Keratinocyte (primary cell): Measurements from ENCODE around the gene KPNA3.

Experiments used
- EZH2 ChIP-seq: IDR thresholded peaks from one replicate; pipeline ENCODE4 v1.6.1; 2012; ENCODE audit warnings: inconsistent platforms, mild to moderate bottlenecking, low read length, moderate library complexity
- TF ChIP-seq, protein P1 (sequence below), 3 experiments: IDR thresholded peaks in 1 of 3; conservative IDR thresholded peaks in 1 of 3; optimal IDR thresholded peaks in 1 of 3; 2 replicates in 2 of 3; 3 replicates in 1 of 3; pipeline versions ENCODE3 to v1.5.1; 2011; ENCODE audit warnings: low read length in 3 of 3, mild to moderate bottlenecking in 3 of 3, moderate library complexity in 2 of 3, control low read depth in 1 of 3, inconsistent platforms in 1 of 3; ENCODE audit not compliant: insufficient read depth in 2 of 3; ENCODE audit errors: extremely low read depth in 1 of 3

DNA sequence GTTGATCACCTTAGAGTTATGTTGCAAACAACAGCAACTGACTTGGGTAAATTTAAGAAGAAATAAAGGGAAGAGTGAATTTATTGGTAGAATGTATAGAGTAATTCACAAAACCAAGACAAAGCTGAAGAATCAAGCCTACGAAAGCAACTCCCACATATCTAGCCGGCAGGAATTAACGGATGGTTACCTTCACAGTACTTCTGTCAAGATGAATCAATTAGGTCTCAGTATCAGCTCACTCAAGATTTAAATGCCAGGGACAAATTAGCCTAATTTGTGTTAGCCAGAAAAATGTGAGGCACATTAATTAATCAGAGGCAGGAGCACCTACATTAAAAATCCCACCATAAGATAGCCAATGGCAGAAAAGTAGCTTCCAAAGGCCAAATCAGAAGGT lies 10.7 kb downstream of the KPNA3 start:
- TF ChIP-seq, protein P1, sequence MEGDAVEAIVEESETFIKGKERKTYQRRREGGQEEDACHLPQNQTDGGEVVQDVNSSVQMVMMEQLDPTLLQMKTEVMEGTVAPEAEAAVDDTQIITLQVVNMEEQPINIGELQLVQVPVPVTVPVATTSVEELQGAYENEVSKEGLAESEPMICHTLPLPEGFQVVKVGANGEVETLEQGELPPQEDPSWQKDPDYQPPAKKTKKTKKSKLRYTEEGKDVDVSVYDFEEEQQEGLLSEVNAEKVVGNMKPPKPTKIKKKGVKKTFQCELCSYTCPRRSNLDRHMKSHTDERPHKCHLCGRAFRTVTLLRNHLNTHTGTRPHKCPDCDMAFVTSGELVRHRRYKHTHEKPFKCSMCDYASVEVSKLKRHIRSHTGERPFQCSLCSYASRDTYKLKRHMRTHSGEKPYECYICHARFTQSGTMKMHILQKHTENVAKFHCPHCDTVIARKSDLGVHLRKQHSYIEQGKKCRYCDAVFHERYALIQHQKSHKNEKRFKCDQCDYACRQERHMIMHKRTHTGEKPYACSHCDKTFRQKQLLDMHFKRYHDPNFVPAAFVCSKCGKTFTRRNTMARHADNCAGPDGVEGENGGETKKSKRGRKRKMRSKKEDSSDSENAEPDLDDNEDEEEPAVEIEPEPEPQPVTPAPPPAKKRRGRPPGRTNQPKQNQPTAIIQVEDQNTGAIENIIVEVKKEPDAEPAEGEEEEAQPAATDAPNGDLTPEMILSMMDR (optimal IDR thresholded peaks at IDR 0.05 in 1 of 3, IDR thresholded peaks at IDR 0.05 in 1 of 3, conservative IDR thresholded peaks at IDR 0.05 in 1 of 3; ENCODE audit: extremely low read depth in 1 of 3, insufficient read depth in 2 of 3, low read length in 3 of 3): no peak
- TF ChIP-seq EZH2: no peak
